Esophagus muscularis mucosa (tissue), 4 donors: ENCODE measurements around the gene LRRC63.

Experiments
- CTCF ChIP-seq, 3 experiments: fragments of 200-600 bp in 2 of 3; fragments of 450-650 bp in 1 of 3; sonication (generic) in 2 of 3; IDR thresholded peaks; one replicate each; pipeline ENCODE4 v1.5.1; 2017 to 2019; ENCODE audit warnings: antibody characterized with exemption in 3 of 3, mild to moderate bottlenecking in 2 of 3, moderate library complexity in 1 of 3
- EP300 ChIP-seq: sonication (generic); formaldehyde crosslinking; IDR thresholded peaks from one replicate; pipeline ENCODE4 v1.6.1; 2017; ENCODE audit warnings: antibody characterized with exemption
- POLR2A ChIP-seq: fragments of 450-650 bp; IDR thresholded peaks from one replicate; pipeline ENCODE4 v1.6.1; 2017; ENCODE audit warnings: antibody characterized with exemption, moderate library complexity, mild to moderate bottlenecking, low read depth

GRCh38 chr13:46179491-46179908 is 32.2 kb upstream of the LRRC63 start:
- TF ChIP-seq CTCF (IDR thresholded peaks at IDR 0.05) = no peak
- TF ChIP-seq EP300 = no peak
- no peak for TF ChIP-seq POLR2A
